ENCODE results near the gene PPP4C.
"Not testable (repeated sequence)": the region's sequence is repeated elsewhere in the genome, so short reads cannot be mapped to it uniquely, and the experiment has no call there.

Gene PPP4C

GRCh38 chr16:30075503-30076275, at the start of gene PPP4C:
TSS of gene PPP4C (plus strand) at chr16:30075994. CDS start at chr16:30076378, 384 bp downstream.
- peak; percentile 86 for DNase-seq

- DNase-seq, result no peak
Measured at GRCh38 chr16:30026449-30026848, 49.3 kb upstream of the PPP4C start.

GRCh38 chr16:30027588-30028437, 48.0 kb upstream of the PPP4C start:
- DNase-seq, result no peak

- no peak for DNase-seq
Measured at GRCh38 chr16:30028438-30029076, 47.2 kb upstream of the PPP4C start.

- no peak for DNase-seq
Measured at GRCh38 chr16:30030011-30030685, 45.6 kb upstream of the PPP4C start.

GRCh38 chr16:30030841-30031413, 44.9 kb upstream of the PPP4C start, which contains the start of gene TLCD3B:
TSS of gene TLCD3B (minus strand) at chr16:30031271. CDS start at chr16:30030527, 744 bp downstream.
- no peak for DNase-seq

- no peak for DNase-seq
Measured at GRCh38 chr16:30031477-30031918, 44.3 kb upstream of the PPP4C start.

- DNase-seq, result peak; percentile 45
Measured at GRCh38 chr16:30032083-30032819, 43.5 kb upstream of the PPP4C start.

- no peak for DNase-seq
Measured at GRCh38 chr16:30033270-30033669, 42.5 kb upstream of the PPP4C start.

- no peak for DNase-seq
Measured at GRCh38 chr16:30040221-30040620, 35.6 kb upstream of the PPP4C start.

GRCh38 chr16:30040690-30041089, 35.1 kb upstream of the PPP4C start:
- not testable (repeated sequence) for DNase-seq

- DNase-seq, result no peak
Measured at GRCh38 chr16:30041841-30042240, 34.0 kb upstream of the PPP4C start.

GRCh38 chr16:30046178-30046577, 29.6 kb upstream of the PPP4C start:
- DNase-seq, result no peak

GRCh38 chr16:30046588-30046987, 29.2 kb upstream of the PPP4C start:
- DNase-seq, result no peak

- no peak for DNase-seq
Measured at GRCh38 chr16:30049871-30050270, 25.9 kb upstream of the PPP4C start.

- no peak for DNase-seq
Measured at GRCh38 chr16:30051518-30051917, 24.3 kb upstream of the PPP4C start.

- DNase-seq, result peak; percentile 92
Measured at GRCh38 chr16:30052671-30053372, 23.0 kb upstream of the PPP4C start.

- DNase-seq, result no peak
Measured at GRCh38 chr16:30053376-30054015, 22.3 kb upstream of the PPP4C start.

- DNase-seq, result no peak
Measured at GRCh38 chr16:30054451-30054850, 21.3 kb upstream of the PPP4C start.

GRCh38 chr16:30054959-30055553, 20.7 kb upstream of the PPP4C start:
- no peak for DNase-seq
